Stimulated activated CD8-positive, alpha-beta memory T cell treated with anti-CD3 and anti-CD28 coated beads, Interleukin-15, amount 100 ng/mL, for 48 hours (primary cell): ENCODE measurements around the gene RFXANK.

ENCODE experiments used
- DNase-seq, 2 donors: peaks; one replicate each; pipeline ENCODE4 v3.0.0-alpha.2; 2020; ENCODE audit warnings: low read depth in 2 of 2

RFXANK gene

GRCh38 chr19:19229701-19230100, 37.6 kb downstream of the RFXANK start:
- DNase-seq, result no peak

GRCh38 chr19:19230999-19231398, 38.9 kb downstream of the RFXANK start:
- no peak for DNase-seq

- no peak for DNase-seq
Measured at GRCh38 chr19:19232261-19232721, 40.2 kb downstream of the RFXANK start.

- no peak for DNase-seq
Measured at GRCh38 chr19:19234220-19234816, 42.3 kb downstream of the RFXANK start.

- DNase-seq, result no peak
Measured at GRCh38 chr19:19236173-19236572, 44.1 kb downstream of the RFXANK start.

GRCh38 chr19:19238126-19238894, 46.3 kb downstream of the RFXANK start:
- DNase-seq, result no peak

GRCh38 chr19:19239675-19240074, 47.6 kb downstream of the RFXANK start:
- DNase-seq, result no peak

- DNase-seq, result no peak
Measured at GRCh38 chr19:19240476-19240875, 48.4 kb downstream of the RFXANK start.

GRCh38 chr19:19250196-19250801, 58.2 kb downstream of the RFXANK start:
- DNase-seq, result no peak
